Stomach (tissue), 9 donors: ENCODE data around the gene ACIN1. TPM values are rescaled to one million over a fixed set of nuclear protein-coding genes. Genes with fewer than 3 reads are reported as not detected.

Experiments used
- DNase-seq, 2 donors: peaks; one replicate each; pipeline versions ENCODE4 v3.0.0 to v3.0.0-alpha.2; 2013 to 2019
- H3K27ac ChIP-seq, 5 donors: fragments of 200-600 bp in 4 of 5; sonication (generic) in 4 of 5; one replicate each; pipeline ENCODE4 v1.5.1; 2013 to 2019; ENCODE audit warnings: mild to moderate bottlenecking in 1 of 5, moderate library complexity in 1 of 5
- H3K27me3 ChIP-seq, 3 donors: fragments of 200-600 bp; sonication (generic); one replicate each; pipeline ENCODE4 v1.5.1; 2017 to 2019; ENCODE audit warnings: mixed run types in 1 of 3
- H3K36me3 ChIP-seq, 4 donors: fragments of 200-600 bp; sonication (generic); 1 replicate in 3 of 4; 2 replicates in 1 of 4; pipeline ENCODE4 v1.5.1; 2016 to 2019
- H3K4me1 ChIP-seq, 4 donors: fragments of 200-600 bp; sonication (generic); one replicate each; pipeline ENCODE4 v1.5.1; 2016 to 2019
- H3K4me3 ChIP-seq, 4 donors: fragments of 200-600 bp; sonication (generic) in 3 of 4; one replicate each; pipeline ENCODE4 v1.5.1; 2016 to 2019; ENCODE audit warnings: mild to moderate bottlenecking in 1 of 4
- H3K9me3 ChIP-seq, 4 donors: fragments of 200-600 bp; sonication (generic); one replicate each; pipeline ENCODE4 v1.5.1; 2016 to 2019
- CTCF ChIP-seq, 7 experiments: fragments of 450-650 bp in 4 of 7; fragments of 200-600 bp in 3 of 7; sonication (generic) in 3 of 7; IDR thresholded peaks; one replicate each; pipeline ENCODE4 v1.5.1; 2016 to 2019; ENCODE audit warnings: antibody characterized with exemption in 7 of 7, control low read depth in 2 of 7, mild to moderate bottlenecking in 1 of 7
- EP300 ChIP-seq: sonication (generic); formaldehyde crosslinking; IDR thresholded peaks from one replicate; pipeline ENCODE4 v1.6.1; 2017; ENCODE audit warnings: antibody characterized with exemption
- POLR2A ChIP-seq, 4 donors: fragments of 450-650 bp; IDR thresholded peaks; one replicate each; pipeline ENCODE4 v1.6.1; 2016; ENCODE audit warnings: antibody characterized with exemption in 4 of 4, control low read depth in 2 of 4, mild to moderate bottlenecking in 1 of 4, moderate library complexity in 1 of 4
- POLR2AphosphoS5 ChIP-seq, 3 donors: sonication (generic); formaldehyde crosslinking; IDR thresholded peaks; one replicate each; pipeline ENCODE4 v1.6.1; 2016; ENCODE audit warnings: antibody characterized with exemption in 3 of 3
- WGBS, 5 donors: extraction: QIAGEN DNeasy Blood & Tissue Kit in 3 of 5; methylation state at CpG; one replicate each; pipeline versions ENCODE4 v1.1.5 to v1.1.7; 2013 to 2018; 5-methylcytosine and 5-hydroxymethylcytosine counted together
- intact Hi-C: fragments of 100-400 bp; cut with DNase I; formaldehyde crosslinking; loops from one replicate; pipeline ENCODE4 v1.15.1; 2023; ENCODE audit warnings: low total_unique reads
- polyA plus RNA-seq, 3 donors: library from polyadenylated mRNA; stranded (reverse); fragments of 200-250 nt; gene quantifications; one replicate each; pipeline ENCODE4 v1.2.3, GENCODE V29; 2013
- total RNA-seq, 5 donors: library from RNA; depleted of rRNA; stranded (reverse); fragments of >200 nt; gene quantifications; one replicate each; pipeline versions ENCODE4 v1.1.0 to v1.2.3, GENCODE V29; 2014 to 2016
- donor health status: healthy with polysubstance abuse.
- donor health status: Bipolar disorder and iron deficiency.
- donor health status: healthy.

Gene ACIN1
- total and polyA plus RNA-seq, 8 donors, result 37.1 to 232 (median 117) TPM

- H3K27ac ChIP-seq, result peak overlapping the region; percentile 23 to 73 (median 56)
- TF ChIP-seq EP300 (no peak), POLR2A (IDR thresholded peaks at IDR 0.05) (no peak), POLR2AphosphoS5 (IDR thresholded peaks at IDR 0.05) (peak in 1 of 3 donors; percentile 36), CTCF (IDR thresholded peaks at IDR 0.05) (peak in 1 of 7 experiments; percentile 3)
- intact Hi-C loops, result loop anchor here (5.0 kb wide), 1 partner anchor 66 kb away; no protein-coding TSS in a partner anchor
- DNase-seq, result peak; percentile 48 to 79
- H3K4me1 ChIP-seq, result peaks cover 9 to 53% (median 21%) of the 10 kb centered on the region in 4 donors
- H3K27me3 ChIP-seq, result peaks cover 0 to 19% (median 0%) of the 10 kb centered on the region in 3 donors
- WGBS, 5 donors, result 19 to 36% (median 24%) methylated on average over 6 of the region's 6 CpGs
- H3K4me3 ChIP-seq, result no peak overlapping the region
- H3K9me3 ChIP-seq, result no peaks in the 10 kb centered on the region
- peaks cover 0 to 6% (median 3%) of the 10 kb centered on the region in 4 donors for H3K36me3 ChIP-seq
Measured at GRCh38 chr14:23121361-23121771, 26.4 kb upstream of the ACIN1 start.

GRCh38 chr14:23120541-23121251 is 25.8 kb upstream of the ACIN1 start:
- H3K27me3 ChIP-seq, result peaks cover 0 to 23% (median 0%) of the 10 kb centered on the region in 3 donors
- no peak overlapping the region for H3K4me3 ChIP-seq
- peaks cover 9 to 46% (median 21%) of the 10 kb centered on the region in 4 donors for H3K4me1 ChIP-seq
- TF ChIP-seq POLR2A (IDR thresholded peaks at IDR 0.05) (no peak), CTCF (IDR thresholded peaks at IDR 0.05) (peak in 6 of 7 experiments; percentile 96 to 100 (median 99)), EP300 (no peak), POLR2AphosphoS5 (IDR thresholded peaks at IDR 0.05) (peak in 2 of 3 donors; percentile 53 to 81)
- WGBS, 5 donors, result 16 to 19% (median 19%) methylated on average over 9 of the region's 9 CpGs
- peak overlapping the region in 4 of 5 donors; percentile 48 to 73 (median 58) for H3K27ac ChIP-seq
- DNase-seq, result peak; percentile 93 to 96
- no peaks in the 10 kb centered on the region for H3K36me3 ChIP-seq
- no peaks in the 10 kb centered on the region for H3K9me3 ChIP-seq
- intact Hi-C loops, result loop anchor here (5.0 kb wide), 1 partner anchor 67 kb away; no protein-coding TSS in a partner anchor

DNA sequence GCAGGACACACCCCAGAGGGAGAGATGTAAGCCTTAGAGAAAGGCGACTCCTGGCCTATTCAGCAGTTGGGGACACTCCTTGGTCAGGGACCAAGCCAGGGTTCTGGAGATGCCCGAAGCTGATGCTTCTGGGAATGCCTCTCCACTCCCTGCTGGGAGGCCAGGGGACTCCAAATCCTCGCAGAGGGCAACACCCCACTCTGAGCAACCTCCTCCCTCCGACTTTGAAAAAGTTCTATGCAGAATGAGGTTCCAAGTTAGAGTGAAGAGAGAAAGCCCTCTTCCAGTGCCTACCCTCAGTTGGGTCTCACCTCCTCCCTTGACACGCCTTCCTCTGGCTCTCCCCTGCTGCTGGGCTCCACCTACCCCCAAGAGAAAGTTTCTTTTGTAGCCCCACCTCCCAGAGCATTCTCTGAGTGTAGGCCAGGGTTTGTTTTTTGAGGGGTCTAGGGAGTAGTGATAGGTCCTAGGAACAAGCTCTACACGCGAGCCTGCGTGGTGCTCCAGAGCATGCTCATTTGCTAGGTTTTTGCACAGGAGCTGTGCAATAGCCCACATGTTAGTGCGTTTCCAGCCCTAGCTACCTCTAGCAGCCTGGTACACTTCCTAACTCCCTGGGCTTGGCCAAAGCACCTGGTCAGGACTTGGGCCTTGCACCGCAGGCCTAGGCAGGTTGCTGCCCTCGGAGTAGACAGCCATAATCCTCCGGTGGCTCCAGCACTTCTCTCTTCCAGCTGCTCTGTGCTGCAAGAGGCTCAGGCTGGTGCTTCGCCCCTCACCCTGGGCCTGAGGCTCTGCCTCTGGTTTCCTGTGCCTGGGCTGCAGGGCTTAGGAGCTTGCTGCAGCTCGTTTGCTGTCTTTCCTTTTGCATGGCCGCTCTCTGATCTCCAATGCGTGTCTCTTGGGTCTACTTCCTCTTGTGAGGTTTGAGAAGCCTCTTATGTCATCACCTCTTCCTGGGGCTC is 24.7 kb upstream of the ACIN1 start:
- H3K4me3 ChIP-seq, result no peak overlapping the region
- no peaks in the 10 kb centered on the region for H3K9me3 ChIP-seq
- TF ChIP-seq POLR2A (IDR thresholded peaks at IDR 0.05), result no peak
- no peak for TF ChIP-seq CTCF (IDR thresholded peaks at IDR 0.05)
- TF ChIP-seq EP300, result no peak
- no peak for TF ChIP-seq POLR2AphosphoS5 (IDR thresholded peaks at IDR 0.05)
- peaks cover 0 to 32% (median 0%) of the 10 kb centered on the region in 3 donors for H3K27me3 ChIP-seq
- intact Hi-C loops, result loop anchor here (5.0 kb wide), 1 partner anchor 68 kb away; no protein-coding TSS in a partner anchor
- H3K27ac ChIP-seq, result peak overlapping the region in 2 of 5 donors; percentile 56 to 59
- 73 to 76% (median 75%) methylated on average over 16 of the region's 16 CpGs for WGBS, 5 donors
- H3K36me3 ChIP-seq, result no peaks in the 10 kb centered on the region
- H3K4me1 ChIP-seq, result peaks cover 9 to 50% (median 21%) of the 10 kb centered on the region in 4 donors
- peak in 1 of 2 donors; percentile 48 for DNase-seq
